ENCODE results near the gene CXCR1.
"Not testable (repeated sequence)": the region's sequence is repeated elsewhere in the genome, so short reads cannot be mapped to it uniquely, and the experiment has no call there.

CXCR1 gene

DNA sequence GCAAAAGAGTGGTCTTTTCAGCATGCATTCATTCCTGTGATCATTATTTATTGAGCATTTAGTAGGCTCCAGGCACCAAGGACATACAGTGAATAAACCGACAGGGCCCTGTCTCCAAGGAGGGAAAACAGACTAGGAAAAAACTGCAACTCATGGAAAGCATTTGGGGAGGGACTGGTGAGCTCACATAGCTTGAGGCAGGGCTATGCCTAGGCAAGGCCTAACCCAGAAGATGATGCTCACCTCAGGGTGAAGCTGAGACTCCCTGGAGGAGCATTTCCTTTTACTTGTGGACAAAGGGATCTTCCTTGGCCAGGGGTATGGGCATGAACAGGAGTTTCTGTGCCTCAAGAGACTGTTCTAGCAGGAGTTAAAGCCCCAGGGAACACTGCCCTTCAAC lies 3.9 kb downstream of the CXCR1 start:
- DNase-seq (ENCODE audit: extremely low read depth in 1 of 2, low read depth in 1 of 2), result no peak

DNA sequence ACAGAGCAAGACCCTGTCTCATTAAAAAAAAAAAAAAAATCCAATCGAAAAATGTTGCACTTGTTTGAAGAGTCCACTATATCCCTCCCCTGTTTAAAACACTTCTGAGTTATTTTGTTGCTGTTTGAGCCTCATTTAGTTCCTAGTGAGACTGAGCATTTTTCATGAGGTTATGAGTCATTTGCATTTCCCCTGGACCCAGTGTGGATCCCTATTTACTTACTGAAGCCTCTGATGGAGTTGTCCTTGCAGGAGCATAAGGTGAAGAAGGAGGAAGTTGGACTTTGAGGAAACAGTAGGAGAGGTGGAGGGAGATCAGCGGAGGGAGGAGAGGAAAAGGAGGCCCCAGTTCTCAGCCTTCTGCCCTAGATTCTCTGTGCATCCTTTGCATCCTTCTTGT lies 5.1 kb downstream of the CXCR1 start:
- DNase-seq (ENCODE audit: extremely low read depth in 1 of 2, low read depth in 1 of 2), result no peak

DNA sequence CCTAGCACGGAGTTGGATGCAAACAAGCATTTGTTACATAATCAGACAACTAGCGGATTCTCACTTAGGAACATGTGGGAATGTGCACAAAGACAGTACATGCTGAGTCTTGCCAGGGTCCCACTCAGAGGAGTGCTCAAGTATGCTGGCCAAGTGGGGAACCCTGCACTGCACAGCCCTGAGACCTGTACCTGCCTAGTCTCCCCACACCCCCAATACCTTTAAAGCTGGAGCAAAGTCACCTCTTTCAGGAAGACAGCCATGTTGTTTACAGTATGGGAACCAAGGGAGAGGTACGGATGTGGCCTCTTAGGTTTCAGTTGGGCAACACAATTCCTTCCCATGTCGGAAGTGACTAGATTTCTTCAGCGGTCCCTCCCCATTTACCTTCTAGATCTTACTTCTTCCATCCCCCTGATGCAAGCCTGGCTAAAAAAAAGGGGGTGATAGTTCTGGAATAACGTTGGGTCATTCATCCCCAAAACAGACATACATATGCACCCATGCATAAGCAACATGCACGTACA lies 10.7 kb downstream of the CXCR1 start:
- no peak for DNase-seq (ENCODE audit: extremely low read depth in 1 of 2, low read depth in 1 of 2)

DNA sequence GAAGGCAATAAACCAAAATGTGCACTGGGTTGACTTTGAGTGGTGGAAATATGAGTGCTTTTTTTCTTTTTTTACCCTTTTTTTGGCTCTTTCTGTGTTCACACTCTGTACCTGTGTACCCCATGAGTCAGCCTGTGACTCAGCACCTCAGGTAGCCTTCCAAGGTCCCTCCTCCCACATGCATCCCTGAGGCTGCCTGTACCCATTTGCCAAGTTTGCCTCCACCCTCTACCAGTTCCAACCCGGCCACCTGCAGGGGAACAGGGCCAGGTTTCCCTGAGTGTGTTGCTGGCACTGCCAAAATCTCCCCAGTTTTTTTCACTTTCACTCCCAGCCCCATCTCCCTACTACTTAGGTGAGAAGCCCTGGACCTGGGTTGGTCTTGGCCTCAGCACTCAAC lies 14.0 kb downstream of the CXCR1 start:
- DNase-seq (ENCODE audit: extremely low read depth in 1 of 2, low read depth in 1 of 2), result no peak

DNA sequence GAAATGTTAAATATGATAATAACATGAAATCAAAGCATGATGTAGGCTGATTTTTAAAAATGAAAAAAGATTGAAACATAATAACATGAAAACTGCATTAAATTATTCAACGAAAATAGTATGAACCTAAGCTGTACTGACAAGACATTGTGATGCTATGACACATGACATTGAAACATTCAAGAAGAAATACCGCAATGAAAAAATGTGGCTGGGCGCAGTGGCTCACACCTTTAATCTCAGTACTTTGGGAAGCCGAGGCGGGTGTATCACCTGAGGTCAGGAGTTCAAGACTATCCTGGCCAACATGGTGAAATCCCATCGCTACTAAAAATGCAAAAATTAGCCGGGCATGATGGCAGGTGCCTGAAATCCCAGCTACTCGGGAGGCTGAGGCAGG lies 14.6 kb downstream of the CXCR1 start:
- DNase-seq (ENCODE audit: extremely low read depth in 1 of 2, low read depth in 1 of 2), result no peak

DNA sequence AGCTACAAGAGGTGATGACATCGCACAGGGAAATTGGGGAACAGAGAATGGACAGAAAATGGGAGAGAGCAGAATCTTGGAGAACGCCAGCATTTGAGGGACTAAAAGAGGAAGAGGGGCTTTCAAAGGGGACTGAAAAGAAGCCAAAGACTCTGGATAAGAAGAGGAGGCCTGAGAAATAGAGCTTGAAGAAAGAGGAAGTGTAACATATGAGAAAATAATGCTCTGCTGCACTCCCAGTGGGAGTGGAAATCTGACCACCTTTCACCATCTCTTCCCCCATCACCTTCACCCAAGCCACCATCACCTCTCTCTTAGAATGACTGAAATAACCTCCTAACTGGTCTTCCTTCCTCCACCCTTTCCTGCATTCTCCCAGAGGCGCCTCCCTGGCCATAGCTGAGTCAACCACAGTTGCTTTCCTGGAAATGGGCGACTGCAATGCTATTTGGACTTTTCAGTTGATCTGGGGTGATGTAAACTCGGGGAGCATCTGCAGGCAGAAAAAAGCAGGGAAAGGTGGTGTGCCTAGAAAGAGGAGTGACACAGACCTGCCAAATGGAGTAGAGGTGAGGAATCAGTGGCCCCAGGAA lies 16.8 kb downstream of the CXCR1 start:
- DNase-seq (ENCODE audit: extremely low read depth in 1 of 2, low read depth in 1 of 2), result no peak

DNA sequence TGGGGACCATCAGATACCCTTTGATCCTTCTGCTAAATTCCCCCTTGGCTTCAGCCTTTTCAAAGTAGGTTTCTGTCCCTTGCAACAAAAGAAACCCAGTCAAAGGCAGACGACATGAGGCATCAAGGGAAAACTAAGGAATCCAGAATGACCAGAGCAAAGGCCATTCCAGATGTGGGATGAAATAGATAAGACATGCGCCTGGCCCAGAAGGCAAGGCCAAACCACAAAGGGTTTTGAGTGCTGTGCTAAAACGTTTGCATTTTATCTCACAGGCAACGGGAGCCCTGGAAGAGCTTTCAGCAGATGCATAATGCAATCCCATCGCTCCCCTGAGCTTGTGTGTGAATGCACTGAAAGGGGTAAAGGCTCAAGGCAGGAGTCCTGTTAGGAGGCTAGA lies 17.7 kb downstream of the CXCR1 start:
- DNase-seq (ENCODE audit: extremely low read depth in 1 of 2, low read depth in 1 of 2), result no peak

DNA sequence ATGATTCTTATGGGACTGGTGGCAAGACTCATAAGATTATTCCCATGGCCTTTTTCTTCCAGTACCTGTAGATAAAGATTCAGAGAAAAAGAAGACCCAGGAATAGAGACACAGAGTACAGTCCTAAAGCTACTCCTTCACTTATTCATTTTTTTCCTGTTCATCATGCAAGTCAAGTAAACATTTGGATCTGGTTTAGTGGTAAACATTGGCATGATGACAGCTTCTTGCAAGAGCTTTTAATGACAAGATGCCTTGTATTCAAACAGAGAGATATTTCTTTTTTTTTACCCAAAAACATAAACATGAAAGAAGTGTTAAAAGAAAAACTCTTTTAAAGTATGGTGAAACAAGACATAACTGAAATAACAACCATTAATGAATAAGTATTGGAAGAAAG lies 20.7 kb downstream of the CXCR1 start:
- DNase-seq (ENCODE audit: extremely low read depth in 1 of 2, low read depth in 1 of 2), result no peak

DNA sequence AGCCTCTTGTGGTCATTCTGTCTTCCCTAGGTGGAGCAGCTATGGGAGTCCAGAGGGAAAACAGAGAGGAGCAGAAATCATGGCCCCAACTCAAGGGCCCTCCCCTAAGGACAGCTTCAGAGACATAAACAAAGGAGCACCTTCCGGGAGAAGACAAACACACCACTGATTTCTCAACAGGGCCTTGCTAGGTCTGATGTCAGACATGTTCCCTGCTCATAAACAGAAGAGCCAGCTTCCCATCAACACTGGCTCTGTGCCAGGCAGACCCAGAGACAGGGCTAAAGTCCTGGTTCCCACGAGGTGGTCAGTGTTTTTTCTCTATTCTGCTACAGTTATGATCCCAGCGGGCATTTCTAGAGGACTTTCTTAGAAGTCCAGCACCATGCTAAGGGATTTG lies 21.6 kb downstream of the CXCR1 start:
- no peak for DNase-seq (ENCODE audit: extremely low read depth in 1 of 2, low read depth in 1 of 2)

DNA sequence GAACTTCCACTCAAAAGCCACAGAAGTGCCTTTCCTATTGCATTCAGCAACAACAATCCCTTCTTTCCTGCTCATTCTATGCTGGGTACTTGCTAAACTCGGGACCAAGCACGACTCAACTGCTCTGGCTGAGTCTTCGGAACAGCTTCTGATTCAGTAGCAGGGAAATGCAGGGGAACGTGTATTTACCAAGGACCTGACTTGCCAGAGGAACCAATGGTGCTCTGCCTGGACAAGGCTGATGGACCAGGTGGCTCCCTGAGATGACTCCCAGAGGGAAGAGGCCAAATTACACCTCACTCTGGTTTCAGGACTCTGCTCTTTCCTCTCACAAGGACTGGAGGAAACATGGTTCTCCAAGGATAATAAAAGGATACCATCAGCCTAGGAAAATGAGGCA lies 28.7 kb downstream of the CXCR1 start:
- no peak for DNase-seq (ENCODE audit: extremely low read depth in 1 of 2, low read depth in 1 of 2)

DNA sequence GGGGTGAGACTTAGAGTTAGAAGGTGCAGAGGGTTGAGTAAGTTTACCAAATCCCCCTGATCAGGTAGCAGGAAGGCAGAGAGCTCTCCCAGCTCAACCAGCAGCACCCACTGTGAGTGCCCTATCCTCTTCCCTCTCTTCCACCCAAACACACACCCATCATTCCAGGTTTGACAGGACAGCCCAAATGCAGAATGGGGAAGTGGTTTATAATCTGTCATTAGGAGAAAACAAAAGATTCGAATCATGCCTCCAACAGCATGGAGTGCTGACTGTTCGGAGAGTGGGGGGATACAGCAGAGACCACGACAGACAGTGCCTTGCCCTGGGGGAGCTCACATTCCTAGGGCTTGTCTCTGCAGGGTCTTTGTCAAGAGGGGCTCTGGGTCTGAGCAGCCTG lies 29.2 kb downstream of the CXCR1 start:
- no peak for DNase-seq (ENCODE audit: extremely low read depth in 1 of 2, low read depth in 1 of 2)

DNA sequence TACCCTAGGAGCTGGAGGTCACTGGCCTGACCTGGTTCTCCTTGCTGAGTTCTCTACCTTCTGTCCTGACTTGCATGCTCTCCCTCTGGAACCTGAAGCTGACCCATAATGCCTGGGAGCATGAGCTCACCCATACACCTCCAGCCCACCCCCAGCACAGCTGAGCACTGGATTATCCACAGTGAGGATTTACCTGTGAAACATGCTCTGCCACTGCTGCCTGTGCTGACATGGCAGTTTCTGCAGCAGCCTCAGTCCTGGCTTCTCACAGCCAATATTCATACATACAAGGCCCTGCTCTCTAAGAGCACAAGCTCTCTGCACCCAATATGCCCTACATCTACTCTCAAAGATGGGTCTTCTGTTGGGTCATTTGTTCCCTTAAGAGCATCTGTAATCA lies 35.9 kb downstream of the CXCR1 start:
- DNase-seq (ENCODE audit: extremely low read depth in 1 of 2, low read depth in 1 of 2), result no peak

DNA sequence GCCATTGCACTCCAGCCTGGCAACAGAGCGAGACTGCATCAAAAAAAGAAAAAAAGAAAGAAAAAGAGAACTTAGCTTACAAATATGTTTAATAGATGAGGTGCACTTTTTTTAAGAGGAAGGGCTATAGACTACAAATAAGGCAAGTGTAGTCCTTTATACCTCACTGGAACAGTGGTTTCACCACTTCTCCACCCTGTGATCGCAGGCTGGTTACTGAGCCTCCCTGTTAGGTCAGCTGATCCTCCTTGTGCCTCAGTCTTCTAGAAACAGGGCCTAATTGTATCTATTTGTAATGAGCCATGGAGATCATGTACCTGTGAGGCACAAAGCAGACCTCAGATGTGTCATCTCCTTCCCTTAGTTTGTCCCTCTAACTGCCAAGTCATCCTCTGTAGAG lies 36.4 kb downstream of the CXCR1 start:
- no peak for DNase-seq (ENCODE audit: extremely low read depth in 1 of 2, low read depth in 1 of 2)

DNA sequence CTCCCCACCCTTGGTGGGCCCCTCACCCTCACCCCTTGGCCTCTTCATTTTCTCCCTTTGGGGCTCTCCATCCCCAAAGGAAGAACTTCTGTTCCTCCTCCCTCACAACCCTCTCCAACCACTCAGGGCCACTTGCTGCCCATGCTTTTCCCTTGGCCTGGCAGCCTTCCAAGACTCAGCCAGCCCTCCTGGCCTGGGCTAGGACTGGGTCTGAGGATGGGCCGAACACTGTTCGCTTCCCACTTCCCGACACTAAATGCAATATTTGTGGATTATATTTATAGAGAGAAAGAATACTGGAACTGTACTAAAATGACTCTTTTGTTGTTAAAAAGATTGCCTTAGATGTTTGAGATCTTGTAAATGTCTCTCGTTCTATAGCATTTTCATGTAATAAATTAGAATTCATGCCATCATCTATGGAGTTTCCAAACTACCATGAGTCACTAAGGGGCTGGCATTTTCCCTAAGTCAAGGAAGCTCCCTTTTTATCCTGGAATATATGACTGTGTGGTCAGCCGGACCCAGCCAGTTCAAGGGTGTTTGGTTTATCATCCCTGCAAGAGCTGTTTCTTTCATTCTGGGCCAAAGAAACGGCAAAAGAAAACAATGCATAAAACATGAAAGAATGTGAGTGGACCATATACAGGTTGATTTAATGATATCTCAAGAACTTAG lies 37.2 kb downstream of the CXCR1 start:
- DNase-seq (ENCODE audit: extremely low read depth in 1 of 2, low read depth in 1 of 2), result no peak

DNA sequence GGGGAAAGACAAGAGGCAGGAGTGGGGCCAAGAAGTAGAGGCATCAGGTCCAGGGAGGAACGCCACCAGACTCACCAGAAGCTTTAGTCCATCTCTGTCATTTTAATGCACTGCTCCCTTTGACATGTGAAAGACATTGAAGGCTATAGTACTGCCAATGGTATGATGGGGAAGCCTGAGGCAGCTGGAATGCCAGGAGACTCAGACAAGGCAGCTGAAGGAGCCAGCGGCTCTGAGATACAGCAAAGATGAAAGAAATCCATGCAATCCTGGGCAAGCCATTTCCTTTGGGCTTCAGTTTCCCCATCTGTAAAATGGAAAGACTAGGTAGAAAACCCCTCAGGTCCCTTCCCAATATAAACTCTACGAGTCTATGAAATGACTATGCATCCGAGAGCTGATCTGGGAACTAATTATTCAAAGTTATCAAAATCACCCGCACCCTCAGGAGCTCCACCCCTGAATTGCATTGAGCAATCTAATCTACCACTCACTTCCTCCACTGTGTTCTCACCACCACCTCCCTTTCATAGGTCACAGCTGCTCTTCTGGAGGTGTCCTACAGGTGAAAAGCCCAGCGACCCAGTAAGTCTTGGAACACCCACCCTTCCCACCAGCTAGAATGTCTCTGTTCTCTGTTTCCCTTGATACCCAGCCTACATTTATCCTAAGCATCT lies 37.8 kb downstream of the CXCR1 start:
- DNase-seq (ENCODE audit: extremely low read depth in 1 of 2, low read depth in 1 of 2), result no peak

DNA sequence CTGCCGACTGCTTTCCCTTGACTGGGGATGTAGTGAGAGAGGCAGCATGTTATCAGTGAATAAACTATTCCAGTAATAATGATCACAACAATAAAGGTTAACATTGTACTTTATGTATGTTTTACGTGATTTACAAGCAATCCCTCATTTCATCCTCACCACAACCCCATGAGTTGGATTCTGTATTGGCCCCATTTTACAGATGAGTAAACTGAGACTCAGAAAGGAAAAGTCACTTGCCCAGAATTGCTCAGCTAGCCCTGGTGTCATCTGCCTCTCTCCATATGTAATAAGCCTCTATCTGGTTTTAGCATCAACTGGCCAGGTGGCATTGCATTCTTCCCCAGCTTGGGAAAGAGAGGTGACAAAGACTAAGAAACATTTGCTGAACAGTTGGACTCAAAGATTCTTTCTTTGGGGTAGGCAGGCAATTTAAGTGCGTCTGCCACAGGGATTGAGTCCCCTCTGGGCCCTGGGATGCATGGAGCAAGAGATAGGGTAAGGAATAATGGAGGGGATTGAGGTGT lies 38.8 kb downstream of the CXCR1 start:
- DNase-seq (ENCODE audit: extremely low read depth in 1 of 2, low read depth in 1 of 2), result no peak

DNA sequence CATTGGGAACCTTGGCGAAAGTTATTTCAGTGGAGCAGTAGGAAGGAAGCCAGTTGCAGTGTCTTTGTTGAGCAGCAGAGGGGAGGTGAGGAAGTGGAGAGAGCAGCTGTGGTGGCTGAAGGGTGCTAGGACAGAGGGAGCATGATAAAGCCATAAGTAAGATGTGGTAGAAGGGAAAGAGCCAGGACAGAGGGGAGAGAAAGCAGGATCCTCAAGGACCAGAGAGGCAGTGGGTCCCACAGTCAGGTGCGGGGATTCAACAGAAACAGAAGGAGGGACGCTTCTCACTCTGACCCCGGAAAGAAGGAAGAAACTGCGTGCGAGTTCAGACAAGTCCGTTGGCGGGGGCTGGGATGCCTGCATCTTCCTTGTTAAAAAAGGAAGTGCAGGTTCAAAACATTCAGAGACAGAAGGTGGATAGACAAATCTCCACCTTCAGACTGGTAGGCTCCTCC lies 41.1 kb downstream of the CXCR1 start, which contains the start of gene CXCR2:
CXCR2 (plus strand) TSS at position 403 of the 455 bp plus-strand sequence. CDS start 8,774 bp downstream, outside the sequence.
- DNase-seq (ENCODE audit: extremely low read depth in 1 of 2, low read depth in 1 of 2), result no peak

DNA sequence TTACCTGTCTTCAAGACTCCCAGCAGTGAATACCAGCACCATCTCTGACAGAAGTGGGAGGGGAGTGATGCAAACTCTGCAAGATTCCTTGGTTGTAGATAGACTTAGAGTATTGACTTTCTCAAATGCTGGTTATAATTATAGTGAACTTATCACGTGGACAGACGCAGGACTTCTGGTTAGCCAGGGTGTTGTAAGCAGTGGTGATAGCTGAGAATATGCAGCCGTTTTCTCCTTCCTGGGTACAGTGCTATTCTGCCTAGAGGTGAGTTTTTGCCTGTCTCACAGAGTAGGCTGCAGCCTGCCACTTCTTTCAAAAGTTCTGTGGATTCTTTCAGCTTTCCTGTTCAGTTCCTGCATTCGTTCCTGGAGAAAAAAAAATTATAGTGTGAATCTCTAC lies 41.7 kb downstream of the CXCR1 start:
- DNase-seq (ENCODE audit: extremely low read depth in 1 of 2, low read depth in 1 of 2), result no peak

DNA sequence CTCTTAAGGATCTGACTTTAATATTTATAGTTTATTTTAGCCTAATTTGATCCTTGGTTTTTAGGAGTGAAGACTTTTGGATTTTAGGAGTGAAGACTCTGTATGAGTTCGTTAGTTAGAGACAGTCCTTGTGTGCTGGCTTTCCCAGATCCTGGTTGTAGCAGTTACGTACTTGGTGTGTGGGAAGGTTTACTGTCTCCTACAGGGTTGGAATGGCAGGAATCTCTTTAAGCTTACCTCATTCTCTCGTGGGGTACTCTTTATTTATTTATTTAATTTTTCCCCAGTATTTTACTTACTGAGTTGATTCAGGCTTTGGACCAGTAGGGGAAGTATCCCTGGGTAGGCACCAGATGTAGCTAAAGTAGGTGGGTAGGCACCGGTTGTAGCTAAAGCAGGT lies 42.8 kb downstream of the CXCR1 start:
- DNase-seq (ENCODE audit: extremely low read depth in 1 of 2, low read depth in 1 of 2), result no peak

DNA sequence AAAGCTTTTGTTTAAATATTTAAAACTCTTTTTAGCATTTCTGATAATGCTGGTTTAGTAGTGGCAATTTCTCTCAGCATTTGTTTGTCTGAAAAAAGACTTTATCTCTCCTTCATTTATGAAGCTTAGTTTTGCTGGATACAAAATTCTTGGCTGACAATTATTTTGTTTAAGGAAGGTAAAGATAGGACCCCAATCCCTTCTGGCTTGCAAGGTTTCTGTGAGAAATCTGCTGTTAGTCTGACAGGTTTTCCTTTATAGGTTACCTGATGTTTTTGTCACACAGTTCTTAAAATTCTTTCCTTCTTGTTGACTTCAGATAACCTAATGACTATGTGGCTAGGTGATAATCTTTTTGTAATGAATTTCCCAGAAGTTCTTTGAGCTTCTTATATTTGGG lies 44.5 kb downstream of the CXCR1 start:
- not testable (repeated sequence) for DNase-seq (ENCODE audit: extremely low read depth in 1 of 2, low read depth in 1 of 2)

DNA sequence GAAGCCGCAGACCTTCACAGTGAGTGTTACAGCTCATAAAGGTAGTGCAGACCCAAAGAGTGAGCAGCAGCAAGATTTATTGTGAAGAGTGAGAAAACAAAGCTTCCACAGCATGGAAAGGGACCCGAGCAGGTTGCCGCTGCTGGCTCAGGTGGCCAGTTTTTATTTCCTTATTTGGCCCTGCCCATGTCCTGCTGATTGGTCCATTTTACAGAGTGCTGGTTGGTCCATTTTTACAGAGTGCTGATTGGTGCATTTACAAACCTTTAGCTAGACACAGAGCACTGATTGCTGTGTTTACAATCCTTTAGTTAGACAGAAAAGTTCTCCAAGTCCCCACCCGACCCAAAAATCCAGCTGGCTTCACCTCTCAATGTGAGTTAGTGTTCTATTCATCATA lies 45.0 kb downstream of the CXCR1 start:
- not testable (repeated sequence) for DNase-seq (ENCODE audit: extremely low read depth in 1 of 2, low read depth in 1 of 2)
